ENCODE data around the gene AKR1C2. TPM values are rescaled to one million over a fixed set of nuclear protein-coding genes. Genes with fewer than 3 reads are reported as not detected.
A peak's percentile ranks its signal among the peaks of the same experiment; 100 is the strongest.
"Not testable (repeated sequence)": the region's sequence is repeated elsewhere in the genome, so short reads cannot be mapped to it uniquely, and the experiment has no call there.

Gene AKR1C2
- polyA plus RNA-seq, 4 donors: 5.4 to 97.3 (median 27.8) TPM

GRCh38 chr10:4941540-4942330, 61.9 kb downstream of the AKR1C2 start:
- peak; percentile 45 to 49 for DNase-seq
- no peaks in the 10 kb centered on the region for H3K36me3 ChIP-seq (ENCODE audit: control insufficient read depth in 3 of 3, insufficient read depth in 2 of 3, low read depth in 1 of 3, low read length in 3 of 3)
- FAIRE-seq: no peak
- H3K4me1 ChIP-seq (ENCODE audit: control insufficient read depth in 3 of 3, insufficient read depth in 2 of 3, low read depth in 1 of 3, low read length in 2 of 3): peaks cover 1 to 36% (median 9%) of the 10 kb centered on the region in 3 donors
- H3K27me3 ChIP-seq (ENCODE audit: control insufficient read depth in 3 of 3, insufficient read depth in 3 of 3, low read length in 3 of 3): no peaks in the 10 kb centered on the region
- WGBS, 3 donors: 61 to 78% (median 70%) methylated on average over 5 of the region's 5 CpGs
- no peaks in the 10 kb centered on the region for H3K9me3 ChIP-seq (ENCODE audit: control insufficient read depth in 2 of 2, insufficient read depth in 1 of 2, low read depth in 1 of 2, low read length in 1 of 2)
- H3K27ac ChIP-seq (ENCODE audit: low read depth in 1 of 3, low read length in 2 of 3): no peak overlapping the region
- H3K4me3 ChIP-seq (ENCODE audit: low read depth in 1 of 3, low read length in 3 of 3): no peak overlapping the region

DNA sequence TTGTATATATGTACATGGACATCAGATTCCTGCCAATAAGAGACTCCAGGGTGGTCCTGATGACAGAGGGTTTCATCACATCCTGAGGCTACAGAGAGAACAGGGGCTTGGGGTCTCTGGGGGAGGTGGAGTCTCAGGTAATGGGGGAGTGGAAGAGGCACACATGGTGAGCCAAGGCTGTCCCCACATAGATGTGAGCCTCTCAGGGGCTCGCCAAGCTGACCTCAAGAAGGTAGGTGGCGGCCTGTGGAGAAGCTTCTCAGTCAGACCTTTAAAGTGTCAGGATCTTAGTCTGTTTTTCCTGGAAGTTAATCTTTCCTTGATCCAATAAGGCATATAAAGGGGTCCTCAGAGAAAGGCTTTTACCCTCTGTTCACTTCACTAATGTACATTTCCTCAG, 62.7 kb downstream of the AKR1C2 start:
- H3K27ac ChIP-seq (ENCODE audit: low read depth in 1 of 3, low read length in 2 of 3); H3K36me3 ChIP-seq (ENCODE audit: control insufficient read depth in 3 of 3, insufficient read depth in 2 of 3, low read depth in 1 of 3, low read length in 3 of 3); H3K9me3 ChIP-seq (ENCODE audit: control insufficient read depth in 2 of 2, insufficient read depth in 1 of 2, low read depth in 1 of 2, low read length in 1 of 2); H3K27me3 ChIP-seq (ENCODE audit: control insufficient read depth in 3 of 3, insufficient read depth in 3 of 3, low read length in 3 of 3); H3K4me3 ChIP-seq (ENCODE audit: low read depth in 1 of 3, low read length in 3 of 3); DNase-seq; FAIRE-seq: not testable (repeated sequence)
- WGBS, 3 donors: 93 to 96% (median 96%) methylated on average over 2 of the region's 2 CpGs
- peaks cover 1 to 29% (median 3%) of the 10 kb centered on the region in 3 donors for H3K4me1 ChIP-seq (ENCODE audit: control insufficient read depth in 3 of 3, insufficient read depth in 2 of 3, low read depth in 1 of 3, low read length in 2 of 3)

- not testable (repeated sequence) for H3K9me3 ChIP-seq (ENCODE audit: control insufficient read depth in 2 of 2, insufficient read depth in 1 of 2, low read depth in 1 of 2, low read length in 1 of 2); FAIRE-seq; H3K27ac ChIP-seq (ENCODE audit: low read depth in 1 of 3, low read length in 2 of 3); H3K27me3 ChIP-seq (ENCODE audit: control insufficient read depth in 3 of 3, insufficient read depth in 3 of 3, low read length in 3 of 3); H3K36me3 ChIP-seq (ENCODE audit: control insufficient read depth in 3 of 3, insufficient read depth in 2 of 3, low read depth in 1 of 3, low read length in 3 of 3); H3K4me3 ChIP-seq (ENCODE audit: low read depth in 1 of 3, low read length in 3 of 3); DNase-seq
- peaks cover 0 to 23% (median 1%) of the 10 kb centered on the region in 3 donors for H3K4me1 ChIP-seq (ENCODE audit: control insufficient read depth in 3 of 3, insufficient read depth in 2 of 3, low read depth in 1 of 3, low read length in 2 of 3)
- 65 to 83% (median 67%) methylated on average over 6 of the region's 6 CpGs for WGBS, 3 donors
These were observed 63.6 kb downstream of the AKR1C2 start for GRCh38 chr10:4940073-4940428.

DNA sequence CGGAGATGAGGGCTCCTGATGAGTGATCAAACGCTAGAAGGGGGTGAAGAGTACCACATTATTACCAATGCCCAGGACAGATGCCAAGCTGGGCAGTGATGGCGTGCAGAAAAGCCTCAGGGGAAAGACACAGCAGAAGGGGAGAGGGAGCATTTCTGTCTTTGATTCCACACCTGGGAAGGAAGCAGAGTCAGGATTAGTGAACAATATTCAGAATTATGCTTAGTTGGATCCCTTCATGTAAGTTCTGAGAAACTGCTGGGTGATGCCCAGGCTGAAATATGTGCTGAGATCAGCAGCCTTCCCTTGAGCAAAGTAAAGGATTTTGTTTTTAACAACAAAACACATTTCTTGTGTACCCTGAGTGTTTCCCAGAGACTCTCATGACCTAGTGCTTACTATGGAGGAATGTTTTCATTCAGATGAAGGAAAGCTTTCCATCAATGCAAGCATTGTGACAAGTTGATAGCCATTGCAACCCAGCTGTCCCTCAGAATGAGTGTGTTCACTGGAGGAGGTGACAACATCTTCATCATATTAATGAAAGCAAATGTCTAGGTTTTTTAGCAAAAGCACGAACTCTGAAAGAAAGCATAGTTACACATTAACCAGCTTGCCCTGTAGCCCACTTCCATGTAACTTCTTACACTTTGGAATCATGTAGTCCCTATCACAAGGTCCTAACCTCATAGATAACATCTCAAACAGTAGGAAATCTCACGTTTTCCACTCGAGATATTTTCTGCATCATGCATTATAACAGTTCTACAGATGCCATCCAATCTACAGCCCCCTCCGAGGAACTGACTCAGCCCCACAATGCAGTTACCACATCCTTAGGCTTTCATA, 64.2 kb downstream of the AKR1C2 start:
- no peaks in the 10 kb centered on the region for H3K36me3 ChIP-seq (ENCODE audit: control insufficient read depth in 3 of 3, insufficient read depth in 2 of 3, low read depth in 1 of 3, low read length in 3 of 3)
- H3K9me3 ChIP-seq (ENCODE audit: control insufficient read depth in 2 of 2, insufficient read depth in 1 of 2, low read depth in 1 of 2, low read length in 1 of 2): no peaks in the 10 kb centered on the region
- WGBS, 3 donors: 48 to 65% (median 49%) methylated on average over 7 of the region's 7 CpGs
- H3K4me3 ChIP-seq (ENCODE audit: low read depth in 1 of 3, low read length in 3 of 3): no peak overlapping the region
- H3K27ac ChIP-seq (ENCODE audit: low read depth in 1 of 3, low read length in 2 of 3): no peak overlapping the region
- DNase-seq: peak in 1 of 2 donors; percentile 45
- no peak for FAIRE-seq
- H3K27me3 ChIP-seq (ENCODE audit: control insufficient read depth in 3 of 3, insufficient read depth in 3 of 3, low read length in 3 of 3): no peaks in the 10 kb centered on the region
- peaks cover 0 to 20% (median 1%) of the 10 kb centered on the region in 3 donors for H3K4me1 ChIP-seq (ENCODE audit: control insufficient read depth in 3 of 3, insufficient read depth in 2 of 3, low read depth in 1 of 3, low read length in 2 of 3)

Other genes starting within 250 kb of the AKR1C2 start
- gene AKR1E2, start 177.7 kb downstream of the AKR1C2 start, polyA plus RNA-seq: 1 to 10 TPM in 2 of 4 donors, under 1 TPM in 1, not detected in 1; 0.89 to 3.2 (median 1.8) TPM
- gene AKR1C1, start 40.4 kb downstream of the AKR1C2 start, polyA plus RNA-seq: 10 to 100 TPM; 10.8 to 68.0 (median 24.9) TPM
- 100 to 1,000 TPM in 3 of 4 donors, 10 to 100 TPM in 1; 10.9 to 869 (median 449) TPM for gene AKR1C3, start 90.6 kb upstream of the AKR1C2 start, polyA plus RNA-seq
- gene AKR1C8, start 181.3 kb upstream of the AKR1C2 start, polyA plus RNA-seq: under 1 TPM in 1 of 4 donors, not detected in 3; 0.06 TPM
- gene AKR1C4, start 193.0 kb upstream of the AKR1C2 start, polyA plus RNA-seq: 1 to 10 TPM in 3 of 4 donors, under 1 TPM in 1; 0.12 to 2.2 (median 2.0) TPM

Measured in small intestine (tissue), 7 donors.